Measurements from ENCODE around the gene HSD17B8.
A peak's percentile ranks its signal among the peaks of the same experiment; 100 is the strongest.

Gene HSD17B8

GRCh38 chr6:33208091-33208967 is 3.9 kb downstream of the HSD17B8 start, which contains the start of gene RING1:
RING1 (plus strand) TSS chr6:33208500; CDS start chr6:33208823, 323 bp downstream.
- ATAC-seq (ENCODE audit: insufficient read depth, low read depth) (peak; percentile 63), DNase-seq (peak; percentile 85)
- Histone ChIP-seq H3K4me1 (ENCODE audit: insufficient read depth, low read length) (peaks cover 49% of the 10 kb centered on the region), H3K27me3 (ENCODE audit: insufficient read depth, low read length, poor library complexity) (peaks cover 12% of the 10 kb centered on the region), H3K4me2 (ENCODE audit: insufficient read depth, low read length) (peak within 1 kb of the TSS; percentile 88), H3K79me2 (ENCODE audit: insufficient read depth, low read length) (peaks cover 17% of the 10 kb centered on the region), H3K36me3 (ENCODE audit: insufficient read depth, low read length) (peaks cover 21% of the 10 kb centered on the region), H3K9me3 (ENCODE audit: insufficient read depth, low read length, severe bottlenecking) (no peaks in the 10 kb centered on the region), H2AFZ (ENCODE audit: low read depth, low read length) (peak within 1 kb of the TSS; percentile 88), H3K9ac (ENCODE audit: low read depth, low read length) (peak within 1 kb of the TSS; percentile 94), H3K4me3 (ENCODE audit: low read depth in 1 of 2, low read length in 2 of 2) (peak within 1 kb of the TSS; percentile 76), H4K20me1 (ENCODE audit: insufficient read depth, low read length) (peaks cover 7% of the 10 kb centered on the region), H3K27ac (ENCODE audit: low read length) (peak within 1 kb of the TSS; percentile 81)
- TF ChIP-seq EZH2 (IDR thresholded peaks at IDR 0.05; ENCODE audit: borderline replicate concordance, low read depth, low read length, severe bottlenecking) (no peak), CTCF (IDR thresholded peaks at IDR 0.05; ENCODE audit: borderline replicate concordance, extremely low read depth, low read length, poor library complexity, severe bottlenecking) (no peak)

GRCh38 chr6:33209856-33210255 is 5.4 kb downstream of the HSD17B8 start:
- ATAC-seq (ENCODE audit: insufficient read depth, low read depth) (no peak), DNase-seq (no peak)
- Histone ChIP-seq H3K9me3 (ENCODE audit: insufficient read depth, low read length, severe bottlenecking) (no peaks in the 10 kb centered on the region), H3K27ac (ENCODE audit: low read length) (no peak overlapping the region), H4K20me1 (ENCODE audit: insufficient read depth, low read length) (peaks cover 10% of the 10 kb centered on the region; the same call in 1 of the 2 replicates), H3K36me3 (ENCODE audit: insufficient read depth, low read length) (peaks cover 13% of the 10 kb centered on the region), H3K27me3 (ENCODE audit: insufficient read depth, low read length, poor library complexity) (peaks cover 27% of the 10 kb centered on the region), H3K4me3 (ENCODE audit: low read depth in 1 of 2, low read length in 2 of 2) (no peak overlapping the region), H3K4me2 (ENCODE audit: insufficient read depth, low read length) (no peak overlapping the region), H3K79me2 (ENCODE audit: insufficient read depth, low read length) (peaks cover 13% of the 10 kb centered on the region; the same call in 1 of the 2 replicates), H2AFZ (ENCODE audit: low read depth, low read length) (no peak overlapping the region), H3K9ac (ENCODE audit: low read depth, low read length) (no peak overlapping the region), H3K4me1 (ENCODE audit: insufficient read depth, low read length) (peaks cover 42% of the 10 kb centered on the region)
- TF ChIP-seq EZH2 (IDR thresholded peaks at IDR 0.05; ENCODE audit: borderline replicate concordance, low read depth, low read length, severe bottlenecking): no peak
- TF ChIP-seq CTCF (IDR thresholded peaks at IDR 0.05; ENCODE audit: borderline replicate concordance, extremely low read depth, low read length, poor library complexity, severe bottlenecking): no peak

DNA sequence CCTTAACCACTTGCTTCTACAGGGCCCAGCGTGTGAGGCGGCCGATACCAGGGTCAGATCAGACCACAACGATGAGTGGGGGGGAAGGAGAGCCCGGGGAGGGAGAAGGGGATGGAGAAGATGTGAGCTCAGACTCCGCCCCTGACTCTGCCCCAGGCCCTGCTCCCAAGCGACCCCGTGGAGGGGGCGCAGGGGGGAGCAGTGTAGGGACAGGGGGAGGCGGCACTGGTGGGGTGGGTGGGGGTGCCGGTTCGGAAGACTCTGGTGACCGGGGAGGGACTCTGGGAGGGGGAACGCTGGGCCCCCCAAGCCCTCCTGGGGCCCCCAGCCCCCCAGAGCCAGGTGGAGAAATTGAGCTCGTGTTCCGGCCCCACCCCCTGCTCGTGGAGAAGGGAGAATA is 6.7 kb downstream of the HSD17B8 start:
- no peak for ATAC-seq (ENCODE audit: insufficient read depth, low read depth)
- TF ChIP-seq CTCF (IDR thresholded peaks at IDR 0.05; ENCODE audit: borderline replicate concordance, extremely low read depth, low read length, poor library complexity, severe bottlenecking): no peak
- TF ChIP-seq EZH2 (IDR thresholded peaks at IDR 0.05; ENCODE audit: borderline replicate concordance, low read depth, low read length, severe bottlenecking): no peak

More for the DNA sequence above, 6.7 kb downstream of the HSD17B8 start:
- DNase-seq: no peak
- Histone ChIP-seq H4K20me1 (ENCODE audit: insufficient read depth, low read length) (peaks cover 10% of the 10 kb centered on the region; the same call in 1 of the 2 replicates), H3K4me3 (ENCODE audit: low read depth in 1 of 2, low read length in 2 of 2) (no peak overlapping the region), H3K79me2 (ENCODE audit: insufficient read depth, low read length) (peaks cover 13% of the 10 kb centered on the region; the same call in 1 of the 2 replicates), H3K36me3 (ENCODE audit: insufficient read depth, low read length) (peaks cover 13% of the 10 kb centered on the region), H3K9ac (ENCODE audit: low read depth, low read length) (no peak overlapping the region), H3K4me1 (ENCODE audit: insufficient read depth, low read length) (peaks cover 33% of the 10 kb centered on the region), H3K27ac (ENCODE audit: low read length) (no peak overlapping the region), H2AFZ (ENCODE audit: low read depth, low read length) (no peak overlapping the region), H3K27me3 (ENCODE audit: insufficient read depth, low read length, poor library complexity) (peaks cover 35% of the 10 kb centered on the region), H3K4me2 (ENCODE audit: insufficient read depth, low read length) (no peak overlapping the region), H3K9me3 (ENCODE audit: insufficient read depth, low read length, severe bottlenecking) (no peaks in the 10 kb centered on the region)

Measured in DND-41 (cell line).